Activated T-helper 2 cell treated with anti-CD3 and anti-CD28 coated beads, Interferon-gamma antibody, Interleukin-2, Interleukin-4, amounts not matched to agents 10 μg/mL and 5 μg/mL and 100 μg/mL, durations not matched to agents 14 hours and 24 hours and 36 hours (primary cell): Measurements from ENCODE around the gene COL9A2. TPM values are rescaled to one million over a fixed set of nuclear protein-coding genes. Genes with fewer than 3 reads are reported as not detected.

Experiments
- DNase-seq: peaks from one replicate; pipeline ENCODE4 v3.0.0; 2021; ENCODE audit warnings: low spot score
- H3K27ac Mint-ChIP-seq: one replicate; pipeline ENCODE4 v1.8.0; 2021; ENCODE audit warnings: mixed read lengths
- H3K27me3 Mint-ChIP-seq: one replicate; pipeline ENCODE4 v1.8.0; 2021; ENCODE audit warnings: low read depth, mixed read lengths
- H3K36me3 Mint-ChIP-seq: one replicate; pipeline ENCODE4 v1.8.0; 2021; ENCODE audit warnings: low read depth, mixed read lengths
- H3K4me1 Mint-ChIP-seq: one replicate; pipeline ENCODE4 v1.8.0; 2021; ENCODE audit warnings: low read depth, mixed read lengths
- H3K4me3 Mint-ChIP-seq: one replicate; pipeline ENCODE4 v1.8.0; 2021; ENCODE audit warnings: low read depth, mild to moderate bottlenecking, moderate library complexity, mixed read lengths
- H3K9me3 Mint-ChIP-seq: one replicate; pipeline ENCODE4 v1.8.0; 2021; ENCODE audit warnings: mixed read lengths
- intact Hi-C: fragments of 100-400 bp; cut with micrococcal nuclease; formaldehyde crosslinking; loops from one replicate; pipeline ENCODE4 v1.15.1; 2023
- total RNA-seq: library from RNA; stranded (reverse); gene quantifications from 2 replicates; pipeline ENCODE4 v1.2.3, GENCODE V29; 2022

Gene COL9A2
- total RNA-seq, 1 donor from 2014 or later: 18.7 TPM

- Mint-ChIP-seq H3K36me3 (peaks cover 70% of the 10 kb centered on the region), H3K9me3 (no peaks in the 10 kb centered on the region), H3K27me3 (no peaks in the 10 kb centered on the region), H3K4me3 (no peak overlapping the region), H3K27ac (no peak overlapping the region), H3K4me1 (peaks cover 41% of the 10 kb centered on the region)
- no peak for DNase-seq
- intact Hi-C loops: loop anchor here (2.0 kb wide), 4 partner anchors 32 to 120 kb away; no protein-coding TSS in a partner anchor
These were observed 51.8 kb downstream of the COL9A2 start for GRCh38 chr1:40265298-40265697.

- no peaks in the 10 kb centered on the region for H3K9me3 Mint-ChIP-seq
- DNase-seq: no peak
- intact Hi-C loops: loop anchor here (1.0 to 5.0 kb wide), 6 partner anchors 23 to 120 kb away; no protein-coding TSS in a partner anchor
- H3K4me1 Mint-ChIP-seq: peaks cover 42% of the 10 kb centered on the region
- peak overlapping the region; percentile 90 for H3K27ac Mint-ChIP-seq
- peak overlapping the region; percentile 42 for H3K4me3 Mint-ChIP-seq
- no peaks in the 10 kb centered on the region for H3K27me3 Mint-ChIP-seq
- H3K36me3 Mint-ChIP-seq: peaks cover 71% of the 10 kb centered on the region
These were observed 52.7 kb downstream of the COL9A2 start for GRCh38 chr1:40264354-40264781.

GRCh38 chr1:40258445-40258769 lies 58.7 kb downstream of the COL9A2 start:
- intact Hi-C loops: loop anchor here (1.0 to 5.0 kb wide), 3 partner anchors 59 to 218 kb away; partner anchors contain the start of genes CAP1, COL9A2 and RLF
- Mint-ChIP-seq H3K9me3 (no peaks in the 10 kb centered on the region), H3K4me3 (peak overlapping the region; percentile 94), H3K4me1 (peaks cover 43% of the 10 kb centered on the region), H3K36me3 (peaks cover 51% of the 10 kb centered on the region), H3K27me3 (no peaks in the 10 kb centered on the region), H3K27ac (peak overlapping the region; percentile 98)
- no peak for DNase-seq

GRCh38 chr1:40257688-40258444 lies 59.2 kb downstream of the COL9A2 start, which contains the start of gene ZMPSTE24:
Gene ZMPSTE24 (plus strand): TSS chr1:40258236. CDS start chr1:40258272, 36 bp downstream.
- Mint-ChIP-seq H3K9me3 (no peaks in the 10 kb centered on the region), H3K27ac (peak within 1 kb of the TSS; percentile 98), H3K36me3 (peaks cover 46% of the 10 kb centered on the region), H3K4me1 (peaks cover 38% of the 10 kb centered on the region), H3K27me3 (no peaks in the 10 kb centered on the region), H3K4me3 (peak within 1 kb of the TSS; percentile 94)
- intact Hi-C loops: loop anchor here (1.0 to 5.0 kb wide), 3 partner anchors 59 to 218 kb away; partner anchors contain the start of genes CAP1, COL9A2 and RLF
- DNase-seq: peak; percentile 95

- Mint-ChIP-seq H3K27ac (peak overlapping the region; percentile 98), H3K36me3 (peaks cover 40% of the 10 kb centered on the region), H3K4me1 (peaks cover 34% of the 10 kb centered on the region), H3K9me3 (no peaks in the 10 kb centered on the region), H3K27me3 (no peaks in the 10 kb centered on the region), H3K4me3 (peak overlapping the region; percentile 94)
- intact Hi-C loops: loop anchor here (5.0 kb wide), 1 partner anchor 60 kb away; the partner anchor contains the start of gene COL9A2
- DNase-seq: no peak
These were observed 59.8 kb downstream of the COL9A2 start for GRCh38 chr1:40257313-40257687.

GRCh38 chr1:40256401-40257084 lies 60.5 kb downstream of the COL9A2 start:
- Mint-ChIP-seq H3K4me3 (peak overlapping the region; percentile 94), H3K9me3 (no peaks in the 10 kb centered on the region), H3K4me1 (peaks cover 35% of the 10 kb centered on the region), H3K27ac (peak overlapping the region; percentile 98), H3K27me3 (no peaks in the 10 kb centered on the region), H3K36me3 (peaks cover 33% of the 10 kb centered on the region)
- intact Hi-C loops: loop anchor here (5.0 kb wide), 1 partner anchor 61 kb away; the partner anchor contains the start of gene COL9A2
- DNase-seq: no peak

- intact Hi-C loops: loop anchor here (5.0 kb wide), 1 partner anchor 62 kb away; the partner anchor contains the start of gene COL9A2
- peak overlapping the region; percentile 42 for H3K27ac Mint-ChIP-seq
- peaks cover 20% of the 10 kb centered on the region for H3K36me3 Mint-ChIP-seq
- H3K9me3 Mint-ChIP-seq: no peaks in the 10 kb centered on the region
- no peaks in the 10 kb centered on the region for H3K27me3 Mint-ChIP-seq
- no peak for DNase-seq
- no peak overlapping the region for H3K4me3 Mint-ChIP-seq
- peaks cover 31% of the 10 kb centered on the region for H3K4me1 Mint-ChIP-seq
These were observed 61.9 kb downstream of the COL9A2 start for GRCh38 chr1:40255231-40255630.

GRCh38 chr1:40252601-40253000 lies 64.5 kb downstream of the COL9A2 start:
- intact Hi-C loops: no loop called here
- H3K27ac Mint-ChIP-seq: no peak overlapping the region
- peaks cover 29% of the 10 kb centered on the region for H3K4me1 Mint-ChIP-seq
- H3K9me3 Mint-ChIP-seq: no peaks in the 10 kb centered on the region
- H3K27me3 Mint-ChIP-seq: no peaks in the 10 kb centered on the region
- peaks cover 7% of the 10 kb centered on the region for H3K36me3 Mint-ChIP-seq
- no peak for DNase-seq
- H3K4me3 Mint-ChIP-seq: no peak overlapping the region

GRCh38 chr1:40251456-40251855 lies 65.6 kb downstream of the COL9A2 start:
- H3K27ac Mint-ChIP-seq: no peak overlapping the region
- no peak for DNase-seq
- intact Hi-C loops: no loop called here
- no peaks in the 10 kb centered on the region for H3K27me3 Mint-ChIP-seq
- H3K4me3 Mint-ChIP-seq: no peak overlapping the region
- peaks cover 5% of the 10 kb centered on the region for H3K36me3 Mint-ChIP-seq
- no peaks in the 10 kb centered on the region for H3K9me3 Mint-ChIP-seq
- H3K4me1 Mint-ChIP-seq: peaks cover 28% of the 10 kb centered on the region

Other genes with a start within 250 kb of the COL9A2 start
- gene PPT1, start 220.0 kb downstream of the COL9A2 start, total RNA-seq: 87.8 and 92.3 TPM in 2 replicates
- gene RLF, start 155.9 kb downstream of the COL9A2 start, total RNA-seq: 22.3 and 22.6 TPM in 2 replicates
- not detected in 2 replicates for gene TMCO2, start 69.3 kb downstream of the COL9A2 start, total RNA-seq
- gene ZMPSTE24, start 59.0 kb downstream of the COL9A2 start, total RNA-seq: 48.2 TPM in 2 replicates
- 185 and 186 TPM in 2 replicates for gene SMAP2, start 56.4 kb upstream of the COL9A2 start, total RNA-seq
- gene ZFP69B, start 133.2 kb upstream of the COL9A2 start, total RNA-seq: 4.7 and 5.4 TPM in 2 replicates
- 3.3 and 4.0 TPM in 2 replicates for gene ZFP69, start 160.0 kb upstream of the COL9A2 start, total RNA-seq
- gene EXO5, start 191.5 kb upstream of the COL9A2 start, total RNA-seq: 11.9 and 13.6 TPM in 2 replicates
- gene ZNF684, start 214.4 kb upstream of the COL9A2 start, total RNA-seq: 4.1 and 4.8 TPM in 2 replicates